ENCODE results near the gene CSMD2. TPM values are rescaled to one million over a fixed set of nuclear protein-coding genes. Genes with fewer than 3 reads are reported as not detected.

CSMD2 gene
- total RNA-seq, 1 donor from 2014 or later, result 0.27 TPM

- Mint-ChIP-seq H3K4me3 (ENCODE audit: unreplicated experiment) (no peak overlapping the region), H3K36me3 (ENCODE audit: unreplicated experiment) (peaks cover 5% of the 10 kb centered on the region), H3K4me1 (ENCODE audit: low read depth, unreplicated experiment) (no peaks in the 10 kb centered on the region), H3K27me3 (ENCODE audit: unreplicated experiment) (peaks cover 2% of the 10 kb centered on the region), H3K27ac (ENCODE audit: unreplicated experiment) (no peak overlapping the region), H3K9me3 (ENCODE audit: unreplicated experiment) (no peaks in the 10 kb centered on the region)
- DNase-seq, result peak; percentile 64
- TF ChIP-seq CTCF (IDR thresholded peaks at IDR 0.05; ENCODE audit: partially characterized antibody, unreplicated experiment), result peak; percentile 62
These were observed 150.9 kb downstream of the CSMD2 start for GRCh38 chr1:34013958-34014737.

- Mint-ChIP-seq H3K9me3 (ENCODE audit: unreplicated experiment) (no peaks in the 10 kb centered on the region), H3K4me3 (ENCODE audit: unreplicated experiment) (no peak overlapping the region), H3K27me3 (ENCODE audit: unreplicated experiment) (peaks cover 2% of the 10 kb centered on the region), H3K4me1 (ENCODE audit: low read depth, unreplicated experiment) (no peaks in the 10 kb centered on the region), H3K36me3 (ENCODE audit: unreplicated experiment) (peaks cover 5% of the 10 kb centered on the region), H3K27ac (ENCODE audit: unreplicated experiment) (no peak overlapping the region)
- no peak for TF ChIP-seq CTCF (IDR thresholded peaks at IDR 0.05; ENCODE audit: partially characterized antibody, unreplicated experiment)
- no peak for DNase-seq
These were observed 151.9 kb downstream of the CSMD2 start for GRCh38 chr1:34013136-34013535.

- no peak for TF ChIP-seq CTCF (IDR thresholded peaks at IDR 0.05; ENCODE audit: partially characterized antibody, unreplicated experiment)
- H3K9me3 Mint-ChIP-seq (ENCODE audit: unreplicated experiment), result no peaks in the 10 kb centered on the region
- DNase-seq, result no peak
- peaks cover 2% of the 10 kb centered on the region for H3K27me3 Mint-ChIP-seq (ENCODE audit: unreplicated experiment)
- H3K4me1 Mint-ChIP-seq (ENCODE audit: low read depth, unreplicated experiment), result no peaks in the 10 kb centered on the region
- peaks cover 5% of the 10 kb centered on the region for H3K36me3 Mint-ChIP-seq (ENCODE audit: unreplicated experiment)
- H3K4me3 Mint-ChIP-seq (ENCODE audit: unreplicated experiment), result no peak overlapping the region
- no peak overlapping the region for H3K27ac Mint-ChIP-seq (ENCODE audit: unreplicated experiment)
These were observed 155.6 kb downstream of the CSMD2 start for GRCh38 chr1:34009340-34009985.

GRCh38 chr1:34007760-34008159 is 157.3 kb downstream of the CSMD2 start:
- peaks cover 5% of the 10 kb centered on the region for H3K36me3 Mint-ChIP-seq (ENCODE audit: unreplicated experiment)
- H3K4me1 Mint-ChIP-seq (ENCODE audit: low read depth, unreplicated experiment), result no peaks in the 10 kb centered on the region
- DNase-seq, result no peak
- no peaks in the 10 kb centered on the region for H3K27me3 Mint-ChIP-seq (ENCODE audit: unreplicated experiment)
- TF ChIP-seq CTCF (IDR thresholded peaks at IDR 0.05; ENCODE audit: partially characterized antibody, unreplicated experiment), result no peak
- no peak overlapping the region for H3K27ac Mint-ChIP-seq (ENCODE audit: unreplicated experiment)
- H3K4me3 Mint-ChIP-seq (ENCODE audit: unreplicated experiment), result no peak overlapping the region
- H3K9me3 Mint-ChIP-seq (ENCODE audit: unreplicated experiment), result no peaks in the 10 kb centered on the region

GRCh38 chr1:34005309-34005708 is 159.7 kb downstream of the CSMD2 start:
- H3K27ac Mint-ChIP-seq (ENCODE audit: unreplicated experiment), result no peak overlapping the region
- no peaks in the 10 kb centered on the region for H3K36me3 Mint-ChIP-seq (ENCODE audit: unreplicated experiment)
- no peaks in the 10 kb centered on the region for H3K9me3 Mint-ChIP-seq (ENCODE audit: unreplicated experiment)
- no peaks in the 10 kb centered on the region for H3K27me3 Mint-ChIP-seq (ENCODE audit: unreplicated experiment)
- DNase-seq, result no peak
- no peak overlapping the region for H3K4me3 Mint-ChIP-seq (ENCODE audit: unreplicated experiment)
- TF ChIP-seq CTCF (IDR thresholded peaks at IDR 0.05; ENCODE audit: partially characterized antibody, unreplicated experiment), result no peak
- no peaks in the 10 kb centered on the region for H3K4me1 Mint-ChIP-seq (ENCODE audit: low read depth, unreplicated experiment)

Data from glutamatergic neuron (in vitro differentiated cells).